LNCaP clone FGC (cell line): ENCODE results near the gene TENM3.

Experiments used
- DNase-seq: peaks from one replicate; pipeline ENCODE4 v3.0.0-alpha.2; 2011; ENCODE audit warnings: low read depth
- H3K4me3 ChIP-seq: 2 replicates; pipeline ENCODE4 v1.5.1; 2011; ENCODE audit warnings: mild to moderate bottlenecking, low read depth, low read length, control low read depth
- CTCF ChIP-seq: IDR thresholded peaks from 2 replicates; pipeline ENCODE4 v1.5.1; 2012; ENCODE audit warnings: mild to moderate bottlenecking; ENCODE audit not compliant: control insufficient read depth, insufficient read depth; ENCODE audit errors: extremely low read depth

Gene TENM3

DNA sequence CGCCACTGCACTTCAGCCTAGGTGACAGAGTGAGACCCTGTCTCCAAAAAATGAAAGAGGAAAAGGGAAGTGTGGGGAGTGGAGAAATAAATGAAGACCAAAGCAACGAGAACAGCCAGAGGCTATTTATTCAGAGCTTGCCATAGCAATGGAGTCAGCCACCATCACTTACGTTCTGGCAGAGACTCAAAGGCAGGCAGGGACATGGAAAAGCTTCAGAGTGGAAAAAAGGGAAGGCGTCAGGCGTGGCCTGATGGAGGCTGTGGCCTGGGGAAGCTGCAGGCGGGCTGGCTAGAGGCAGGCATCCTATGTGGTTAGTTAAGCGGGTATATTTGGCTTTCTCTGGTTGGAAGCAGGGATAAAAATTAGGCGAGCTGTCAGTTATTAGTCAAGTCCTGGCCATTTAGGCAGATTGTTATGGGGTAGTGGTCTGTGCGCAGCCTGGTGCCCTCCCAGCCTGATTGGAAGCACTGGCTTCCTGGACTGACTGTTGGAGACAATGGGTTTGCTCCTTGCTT lies 600.7 kb downstream of the TENM3 start:
- no peak for TF ChIP-seq CTCF

GRCh38 chr4:182845618-182846017 lies 602.4 kb downstream of the TENM3 start:
- DNase-seq: no peak
- H3K4me3 ChIP-seq: no peak overlapping the region
- no peak for TF ChIP-seq CTCF

More for the DNA sequence above, 600.7 kb downstream of the TENM3 start:
- H3K4me3 ChIP-seq: no peak overlapping the region
- DNase-seq: no peak

GRCh38 chr4:182846036-182846435 lies 602.8 kb downstream of the TENM3 start:
- H3K4me3 ChIP-seq: no peak overlapping the region
- no peak for DNase-seq
- no peak for TF ChIP-seq CTCF

- DNase-seq: no peak
- TF ChIP-seq CTCF: no peak
- H3K4me3 ChIP-seq: no peak overlapping the region
Measured at GRCh38 chr4:182847576-182848450, 604.6 kb downstream of the TENM3 start.

DNA sequence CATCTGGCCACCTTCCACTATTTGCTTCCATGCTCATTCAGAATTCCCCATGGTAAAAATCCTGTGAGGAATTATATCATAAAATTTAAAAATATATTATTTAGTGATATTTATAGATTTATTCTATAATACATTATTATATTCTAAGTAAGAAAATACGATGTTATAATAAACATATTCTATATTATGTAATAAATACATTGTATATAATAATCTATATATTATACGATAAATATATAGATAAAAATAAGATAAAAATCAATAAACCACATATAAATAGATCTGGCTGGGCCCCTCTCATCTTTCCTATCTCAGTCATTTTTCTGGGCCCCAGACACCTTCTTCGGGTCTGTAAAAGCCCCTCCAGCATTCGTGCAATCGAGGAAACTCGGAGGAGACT lies 605.5 kb downstream of the TENM3 start:
- no peak for DNase-seq
- H3K4me3 ChIP-seq: no peak overlapping the region
- TF ChIP-seq CTCF: no peak
